Anterior cingulate cortex (tissue), 58 donors: Measurements from ENCODE around the gene SYNDIG1.
A peak's percentile ranks its signal among the peaks of the same experiment; 100 is the strongest.

ENCODE experiments used
- DNase-seq, 58 donors: peaks; one replicate each; lab custom pipeline; 2025; lab: John Stamatoyannopoulos, UW

SYNDIG1 gene

GRCh38 chr20:24598996-24599395, 129.6 kb downstream of the SYNDIG1 start:
- DNase-seq, result no peak

GRCh38 chr20:24600012-24600411, 130.6 kb downstream of the SYNDIG1 start:
- DNase-seq, result no peak

GRCh38 chr20:24603454-24603853, 134.0 kb downstream of the SYNDIG1 start:
- no peak for DNase-seq

- DNase-seq, result no peak
Observed at GRCh38 chr20:24604966-24605665, 135.7 kb downstream of the SYNDIG1 start.

GRCh38 chr20:24605937-24606455, 136.6 kb downstream of the SYNDIG1 start:
- peak in 1 of 58 donors; percentile 12 for DNase-seq

GRCh38 chr20:24607402-24607801, 138.0 kb downstream of the SYNDIG1 start:
- DNase-seq, result no peak

GRCh38 chr20:24608926-24609667, 139.7 kb downstream of the SYNDIG1 start:
- peak in 5 of 58 donors; percentile 21 to 67 (median 44) for DNase-seq

GRCh38 chr20:24609757-24610156, 140.3 kb downstream of the SYNDIG1 start:
- no peak for DNase-seq

- no peak for DNase-seq
Observed at GRCh38 chr20:24610341-24611115, 141.1 kb downstream of the SYNDIG1 start.

GRCh38 chr20:24611360-24612140, 142.1 kb downstream of the SYNDIG1 start:
- no peak for DNase-seq

- DNase-seq, result no peak
Observed at GRCh38 chr20:24612799-24613775, 143.7 kb downstream of the SYNDIG1 start.

- no peak for DNase-seq
Observed at GRCh38 chr20:24614341-24614740, 144.9 kb downstream of the SYNDIG1 start.

- no peak for DNase-seq
Observed at GRCh38 chr20:24615353-24615752, 145.9 kb downstream of the SYNDIG1 start.

GRCh38 chr20:24616258-24617079, 147.0 kb downstream of the SYNDIG1 start:
- DNase-seq, result no peak

- no peak for DNase-seq
Observed at GRCh38 chr20:24617080-24617432, 147.6 kb downstream of the SYNDIG1 start.

GRCh38 chr20:24617757-24618450, 148.5 kb downstream of the SYNDIG1 start:
- DNase-seq, result no peak

GRCh38 chr20:24618739-24619138, 149.3 kb downstream of the SYNDIG1 start:
- no peak for DNase-seq

GRCh38 chr20:24619212-24619611, 149.8 kb downstream of the SYNDIG1 start:
- no peak for DNase-seq
